Activated T-helper 2 cell treated with anti-CD3 and anti-CD28 coated beads, Interferon-gamma antibody, Interleukin-2, Interleukin-4, amounts not matched to agents 10 μg/mL and 5 μg/mL and 100 μg/mL, durations not matched to agents 14 hours and 24 hours and 36 hours (primary cell): ENCODE data around the gene DNAJC30. TPM values are rescaled to one million over a fixed set of nuclear protein-coding genes. Genes with fewer than 3 reads are reported as not detected.
"Not testable (repeated sequence)": the region's sequence is repeated elsewhere in the genome, so short reads cannot be mapped to it uniquely, and the experiment has no call there.

Experiments used
- DNase-seq: peaks from one replicate; pipeline ENCODE4 v3.0.0; 2021; ENCODE audit warnings: low spot score
- H3K27ac Mint-ChIP-seq: one replicate; pipeline ENCODE4 v1.8.0; 2021; ENCODE audit warnings: mixed read lengths
- H3K27me3 Mint-ChIP-seq: one replicate; pipeline ENCODE4 v1.8.0; 2021; ENCODE audit warnings: low read depth, mixed read lengths
- H3K36me3 Mint-ChIP-seq: one replicate; pipeline ENCODE4 v1.8.0; 2021; ENCODE audit warnings: low read depth, mixed read lengths
- H3K4me1 Mint-ChIP-seq: one replicate; pipeline ENCODE4 v1.8.0; 2021; ENCODE audit warnings: low read depth, mixed read lengths
- H3K4me3 Mint-ChIP-seq: one replicate; pipeline ENCODE4 v1.8.0; 2021; ENCODE audit warnings: low read depth, mild to moderate bottlenecking, moderate library complexity, mixed read lengths
- H3K9me3 Mint-ChIP-seq: one replicate; pipeline ENCODE4 v1.8.0; 2021; ENCODE audit warnings: mixed read lengths
- intact Hi-C: fragments of 100-400 bp; cut with micrococcal nuclease; formaldehyde crosslinking; loops from one replicate; pipeline ENCODE4 v1.15.1; 2023
- total RNA-seq: library from RNA; stranded (reverse); gene quantifications from 2 replicates; pipeline ENCODE4 v1.2.3, GENCODE V29; 2022

The DNAJC30 gene
- total RNA-seq, 1 donor from 2014 or later, result 9.2 TPM

DNA sequence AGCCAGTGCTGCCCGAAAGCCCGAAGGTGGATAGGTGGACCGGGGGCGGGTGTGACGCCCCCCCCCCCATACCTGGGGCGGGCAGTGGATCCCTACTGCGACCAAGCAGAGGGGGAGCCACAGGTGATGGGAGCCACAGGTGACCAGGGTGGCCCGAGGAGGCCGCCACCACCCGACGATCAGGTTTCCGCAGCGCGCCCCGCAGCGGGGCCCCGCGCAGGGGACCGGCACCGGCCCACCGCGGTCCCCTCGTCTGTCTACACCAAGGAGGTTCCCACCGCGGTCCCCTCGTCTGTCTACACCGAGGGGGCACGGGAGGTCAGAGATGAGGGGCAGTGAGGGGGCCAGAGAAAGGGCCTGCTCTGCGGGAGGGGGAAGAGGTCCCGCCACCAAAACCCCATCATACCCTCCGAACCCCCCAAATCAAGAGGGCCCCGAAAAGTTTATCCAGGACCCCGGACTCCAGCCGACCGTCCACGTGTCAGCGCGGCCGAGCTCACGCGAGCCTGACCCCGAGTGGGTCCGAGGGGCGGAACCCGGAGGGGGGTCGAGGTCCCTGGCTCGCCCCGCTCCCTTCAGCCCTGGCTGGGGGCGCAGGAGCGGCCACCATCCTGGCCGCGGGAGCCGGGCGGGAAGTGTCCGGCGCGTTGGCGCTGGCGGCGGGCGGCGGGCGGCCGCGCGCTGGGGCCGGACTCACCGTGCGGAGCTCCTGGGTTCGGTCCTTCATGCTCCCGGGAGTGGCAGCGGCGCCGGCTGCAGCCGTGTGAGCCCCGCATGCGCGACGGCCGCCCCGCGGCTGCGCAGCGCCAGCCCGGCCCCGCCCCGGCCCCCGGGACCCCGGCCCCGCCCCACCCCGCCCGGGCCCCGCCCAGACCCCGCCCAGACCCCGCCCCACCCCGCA is 35.9 kb upstream of the DNAJC30 start, which contains the start of gene STX1A:
TSS of gene STX1A (minus strand) at position 765 of the 901 bp plus-strand sequence. CDS start at position 727, 38 bp downstream.
- peaks cover 31% of the 10 kb centered on the region for H3K4me1 Mint-ChIP-seq
- H3K27me3 Mint-ChIP-seq, result peaks cover 9% of the 10 kb centered on the region
- peak within 1 kb of the TSS; percentile 89 for H3K4me3 Mint-ChIP-seq
- peak; percentile 71 for DNase-seq
- H3K27ac Mint-ChIP-seq, result peak within 1 kb of the TSS; percentile 62
- H3K36me3 Mint-ChIP-seq, result peaks cover 9% of the 10 kb centered on the region
- intact Hi-C loops, result loop anchor here (1.0 to 5.0 kb wide), 5 partner anchors 19 to 142 kb away; partner anchors contain the start of genes ABHD11, BUD23, DNAJC30 and MLXIPL
- no peaks in the 10 kb centered on the region for H3K9me3 Mint-ChIP-seq

DNA sequence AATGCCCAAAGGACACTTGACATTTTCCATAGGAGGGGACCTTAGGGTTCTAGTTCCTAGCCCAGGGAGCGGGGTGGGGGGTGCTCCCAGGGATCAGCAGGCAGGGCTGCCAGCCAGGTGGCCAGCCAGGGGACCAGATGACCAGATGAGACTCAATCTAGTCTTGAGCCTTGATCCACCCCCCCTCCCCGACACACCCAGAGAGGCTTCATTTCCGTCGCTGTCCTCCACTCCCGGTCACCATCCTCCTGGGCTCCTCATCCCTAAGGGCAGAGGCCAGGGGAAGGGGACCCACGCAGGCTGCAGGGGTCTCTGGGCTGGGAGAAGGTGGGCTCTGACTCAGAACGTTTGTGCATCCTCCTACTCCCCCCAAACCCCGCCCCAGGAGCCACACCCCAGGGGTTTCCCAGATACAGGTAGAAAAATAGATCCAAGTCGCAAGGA is 35.2 kb upstream of the DNAJC30 start:
- intact Hi-C loops, result loop anchor here (1.0 to 5.0 kb wide), 5 partner anchors 20 to 141 kb away; partner anchors contain the start of genes ABHD11, BUD23, DNAJC30 and MLXIPL
- peak overlapping the region; percentile 83 for H3K27ac Mint-ChIP-seq
- DNase-seq, result no peak

DNA sequence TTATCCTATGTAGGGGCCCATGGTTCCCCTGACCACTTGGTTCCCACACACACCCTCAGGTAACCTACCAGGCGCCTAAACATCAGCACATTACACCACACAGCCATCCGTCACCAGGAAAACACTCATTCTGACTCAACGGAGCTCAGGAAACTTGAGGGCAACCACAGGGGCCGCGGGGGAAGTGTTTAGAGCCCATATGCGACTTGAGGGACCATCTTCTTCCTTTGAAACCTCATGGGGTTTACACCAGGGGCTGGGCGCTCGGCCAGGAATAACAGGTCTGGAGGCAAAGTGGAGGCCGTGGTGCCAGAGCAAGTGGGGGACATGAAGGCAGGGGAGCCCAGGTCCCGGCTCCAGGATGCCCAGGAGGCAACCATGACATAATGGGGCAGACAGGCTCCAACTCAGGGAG is 34.7 kb upstream of the DNAJC30 start:
- Mint-ChIP-seq H3K27me3 (peaks cover 9% of the 10 kb centered on the region), H3K36me3 (peaks cover 9% of the 10 kb centered on the region), H3K9me3 (no peaks in the 10 kb centered on the region), H3K4me1 (peaks cover 34% of the 10 kb centered on the region), H3K27ac (peak overlapping the region; percentile 83), H3K4me3 (peak overlapping the region; percentile 89)
- intact Hi-C loops, result loop anchor here (1.0 to 5.0 kb wide), 5 partner anchors 20 to 141 kb away; partner anchors contain the start of genes ABHD11, BUD23, DNAJC30 and MLXIPL
- peak; percentile 63 for DNase-seq

More for the DNA sequence above, 35.2 kb upstream of the DNAJC30 start:
- Mint-ChIP-seq H3K27me3 (peaks cover 9% of the 10 kb centered on the region), H3K4me3 (peak overlapping the region; percentile 89), H3K9me3 (no peaks in the 10 kb centered on the region), H3K36me3 (peaks cover 9% of the 10 kb centered on the region), H3K4me1 (peaks cover 31% of the 10 kb centered on the region)

DNA sequence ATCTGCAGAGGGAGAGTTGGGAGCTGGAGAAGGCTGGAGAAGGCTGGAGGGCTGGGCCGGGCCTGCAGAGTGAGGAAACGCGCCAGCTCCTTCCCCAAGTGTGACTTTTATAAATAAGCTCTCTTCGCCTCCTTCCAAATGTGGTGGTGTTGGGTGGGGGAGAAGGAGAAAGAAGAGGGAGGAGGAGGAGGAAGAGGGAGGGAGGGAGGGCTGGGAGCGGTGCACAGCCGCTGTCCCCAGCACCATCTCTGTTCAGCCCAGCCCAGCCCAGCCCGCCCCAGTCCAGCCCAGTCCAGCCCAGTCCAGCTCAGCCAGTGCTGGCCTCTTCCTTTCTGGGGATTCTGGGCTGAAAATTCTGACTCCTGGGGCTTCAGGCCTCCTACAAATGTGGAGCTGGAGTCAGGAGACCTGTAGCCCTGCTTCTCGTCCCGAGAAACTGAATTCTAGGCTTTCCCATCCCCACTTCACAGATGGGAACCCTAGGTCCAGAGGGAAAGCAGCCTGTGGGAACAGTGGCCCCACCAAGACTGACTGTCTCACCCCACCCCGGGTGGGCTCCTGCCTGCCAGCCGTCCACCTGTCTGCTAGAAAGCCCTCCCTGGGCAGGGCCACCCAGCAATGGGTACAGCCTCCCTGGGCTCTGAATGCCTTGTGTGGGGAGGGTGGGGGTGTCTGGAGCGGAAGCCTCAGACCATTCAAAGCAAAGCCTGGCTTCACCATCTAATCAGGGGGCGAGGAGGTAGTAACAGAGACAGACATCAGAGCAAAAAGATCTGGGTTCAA is 34.0 kb upstream of the DNAJC30 start:
- intact Hi-C loops, result loop anchor here (5.0 kb wide), 2 partner anchors 50 to 140 kb away; partner anchors contain the start of genes TBL2 and VPS37D
- no peaks in the 10 kb centered on the region for H3K9me3 Mint-ChIP-seq
- peaks cover 11% of the 10 kb centered on the region for H3K27me3 Mint-ChIP-seq
- peaks cover 40% of the 10 kb centered on the region for H3K4me1 Mint-ChIP-seq
- peaks cover 9% of the 10 kb centered on the region for H3K36me3 Mint-ChIP-seq
- H3K27ac Mint-ChIP-seq, result no peak overlapping the region
- no peak for DNase-seq
- H3K4me3 Mint-ChIP-seq, result peak overlapping the region; percentile 89

DNA sequence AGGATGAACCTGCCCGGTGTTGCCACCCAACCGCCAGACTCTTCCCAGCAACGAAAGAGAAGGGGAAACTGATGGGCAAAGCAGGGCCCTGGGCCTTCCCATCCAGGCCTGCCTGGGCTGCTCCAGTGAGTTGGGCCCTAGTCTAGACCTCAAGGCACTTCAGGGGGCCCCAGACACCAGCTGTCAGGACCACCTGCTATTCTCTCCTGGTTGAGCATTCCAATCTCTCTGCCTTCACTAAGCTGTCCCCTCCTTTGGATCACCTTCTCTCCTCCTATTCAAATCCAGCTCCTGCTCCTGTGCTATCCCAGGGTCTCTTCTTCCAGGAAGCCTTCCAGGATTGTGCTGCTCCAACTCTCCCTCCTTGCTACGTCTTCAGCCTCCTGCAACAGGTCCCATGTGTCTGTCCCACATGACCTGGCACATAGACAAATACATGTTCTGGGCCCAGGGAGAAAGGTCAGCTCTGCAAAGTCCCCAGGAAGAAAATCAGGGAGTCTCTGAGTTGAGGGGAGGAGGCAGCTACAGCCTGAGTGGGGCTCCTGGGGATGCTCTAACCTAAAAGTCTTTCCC is 33.2 kb upstream of the DNAJC30 start:
- Mint-ChIP-seq H3K27ac (no peak overlapping the region), H3K27me3 (peaks cover 11% of the 10 kb centered on the region), H3K4me3 (no peak overlapping the region), H3K36me3 (peaks cover 9% of the 10 kb centered on the region), H3K9me3 (no peaks in the 10 kb centered on the region), H3K4me1 (peaks cover 40% of the 10 kb centered on the region)
- intact Hi-C loops, result loop anchor here (5.0 kb wide), 2 partner anchors 49 to 139 kb away; partner anchors contain the start of genes TBL2 and VPS37D
- no peak for DNase-seq

DNA sequence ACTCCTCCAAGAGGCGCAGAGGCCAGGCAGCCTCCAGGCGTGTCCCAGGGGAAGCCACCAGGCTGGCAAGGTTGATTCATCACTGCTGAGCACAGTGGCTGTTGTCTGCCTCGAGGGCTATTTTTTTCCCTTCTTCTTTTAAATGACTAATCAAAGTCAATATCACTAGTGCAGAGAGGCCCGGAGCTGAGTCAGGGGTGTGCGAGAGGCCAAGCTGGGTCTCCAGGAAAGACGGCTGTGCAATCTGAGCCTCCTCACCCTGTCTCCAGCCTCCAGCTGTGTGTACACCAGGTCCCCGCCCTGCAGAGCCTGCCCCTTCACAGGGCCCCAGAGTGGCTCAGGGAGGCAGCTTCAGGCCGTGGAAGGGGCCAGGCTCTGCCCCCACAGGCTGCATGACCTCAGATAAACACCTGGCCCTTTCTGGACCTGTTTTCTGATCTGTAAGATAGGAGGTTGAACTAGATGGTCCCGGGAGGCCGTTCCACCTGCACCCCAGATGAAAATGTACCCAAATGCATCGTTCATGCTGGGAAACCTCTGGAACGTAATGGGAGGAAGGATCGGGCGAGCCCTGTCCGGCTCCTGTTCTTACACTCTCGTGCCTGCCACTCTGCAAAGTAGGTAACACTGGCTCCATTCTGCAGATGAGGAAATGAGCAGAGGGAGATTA is 32.5 kb upstream of the DNAJC30 start:
- intact Hi-C loops, result loop anchor here (5.0 kb wide), 2 partner anchors 48 to 138 kb away; partner anchors contain the start of genes TBL2 and VPS37D
- Mint-ChIP-seq H3K27ac (peak overlapping the region; percentile 33), H3K9me3 (no peaks in the 10 kb centered on the region), H3K36me3 (peaks cover 9% of the 10 kb centered on the region), H3K4me3 (peak overlapping the region; percentile 5), H3K4me1 (peaks cover 40% of the 10 kb centered on the region), H3K27me3 (peaks cover 8% of the 10 kb centered on the region)
- no peak for DNase-seq

DNA sequence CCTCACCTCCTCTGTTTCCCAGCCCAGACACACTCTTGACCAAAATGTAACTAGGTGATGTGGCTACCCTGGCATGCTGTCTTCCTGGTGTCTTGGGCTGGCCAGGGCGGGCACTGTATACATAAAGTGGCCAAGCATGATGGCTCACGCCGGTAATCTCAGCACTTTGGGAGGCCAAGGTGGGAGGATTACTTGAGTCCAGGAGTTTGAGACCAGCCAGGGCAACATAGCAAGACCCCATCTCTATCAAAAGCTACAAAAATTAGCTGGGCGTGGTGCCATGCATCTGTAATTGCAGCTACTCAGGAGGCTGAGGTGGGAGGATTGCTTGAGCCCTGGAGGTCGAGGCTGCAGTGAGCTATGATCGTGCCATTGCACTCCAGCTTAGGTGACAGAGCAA is 30.1 kb upstream of the DNAJC30 start:
- peaks cover 12% of the 10 kb centered on the region for H3K36me3 Mint-ChIP-seq
- H3K4me3 Mint-ChIP-seq, H3K9me3 Mint-ChIP-seq, intact Hi-C loops, DNase-seq, H3K27ac Mint-ChIP-seq, H3K27me3 Mint-ChIP-seq: not testable (repeated sequence)
- peaks cover 31% of the 10 kb centered on the region for H3K4me1 Mint-ChIP-seq

DNA sequence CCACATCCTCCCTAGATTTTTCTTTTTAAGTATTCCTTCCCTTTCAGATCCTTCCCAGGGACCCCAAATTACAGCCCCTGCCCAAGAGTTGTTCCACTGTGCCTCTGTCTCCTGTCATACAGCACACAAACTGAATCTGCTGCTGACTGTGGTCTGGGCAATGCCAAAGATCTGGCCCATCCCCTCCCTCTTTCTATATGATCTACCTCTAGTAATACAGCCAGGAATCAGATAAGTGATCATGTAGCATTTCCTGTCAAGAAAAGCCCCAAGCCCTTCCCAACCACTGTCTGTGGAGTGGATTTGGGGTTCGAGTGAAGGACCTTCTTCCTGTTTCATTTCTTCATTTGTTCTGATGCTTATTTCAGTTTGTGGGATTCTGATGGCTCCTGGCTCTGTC is 29.5 kb upstream of the DNAJC30 start:
- no peak for DNase-seq
- H3K27ac Mint-ChIP-seq, result no peak overlapping the region
- no peak overlapping the region for H3K4me3 Mint-ChIP-seq
- H3K27me3 Mint-ChIP-seq, result peaks cover 2% of the 10 kb centered on the region
- H3K36me3 Mint-ChIP-seq, result peaks cover 12% of the 10 kb centered on the region
- peaks cover 26% of the 10 kb centered on the region for H3K4me1 Mint-ChIP-seq
- intact Hi-C loops, result no loop called here
- H3K9me3 Mint-ChIP-seq, result no peaks in the 10 kb centered on the region

DNA sequence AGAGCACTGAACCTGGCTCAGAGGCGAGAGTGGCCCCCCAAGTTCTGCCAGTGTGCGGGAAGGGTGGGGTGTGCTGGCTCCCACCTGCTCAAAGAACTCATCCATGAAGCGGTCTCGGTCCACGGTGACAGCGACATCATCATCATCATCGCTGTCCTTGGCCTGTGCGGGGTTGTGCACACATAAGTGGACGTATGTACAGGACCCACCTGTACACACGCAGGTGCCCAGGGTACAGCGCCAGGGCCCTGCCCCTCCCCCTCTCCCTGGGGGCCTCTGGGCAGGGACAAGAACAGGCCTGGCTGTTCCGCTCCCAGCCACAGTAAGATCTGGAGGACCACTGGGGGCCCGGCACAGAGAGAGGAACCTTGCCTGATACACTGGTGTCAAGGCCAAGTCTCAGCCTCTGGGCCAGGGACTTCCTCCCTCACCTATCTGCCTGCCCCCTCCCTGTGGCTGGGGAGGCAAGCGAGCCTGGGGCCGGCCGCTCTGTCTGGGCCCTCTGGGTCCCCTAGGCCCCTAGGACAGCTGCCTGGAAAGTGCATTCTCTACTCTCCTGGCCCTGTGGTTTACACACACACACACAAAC is 25.8 kb upstream of the DNAJC30 start:
- H3K36me3 Mint-ChIP-seq, result peaks cover 14% of the 10 kb centered on the region
- peaks cover 2% of the 10 kb centered on the region for H3K27me3 Mint-ChIP-seq
- no peaks in the 10 kb centered on the region for H3K9me3 Mint-ChIP-seq
- H3K27ac Mint-ChIP-seq, result no peak overlapping the region
- no peak overlapping the region for H3K4me3 Mint-ChIP-seq
- peaks cover 9% of the 10 kb centered on the region for H3K4me1 Mint-ChIP-seq
- intact Hi-C loops, result no loop called here
- DNase-seq, result no peak

DNA sequence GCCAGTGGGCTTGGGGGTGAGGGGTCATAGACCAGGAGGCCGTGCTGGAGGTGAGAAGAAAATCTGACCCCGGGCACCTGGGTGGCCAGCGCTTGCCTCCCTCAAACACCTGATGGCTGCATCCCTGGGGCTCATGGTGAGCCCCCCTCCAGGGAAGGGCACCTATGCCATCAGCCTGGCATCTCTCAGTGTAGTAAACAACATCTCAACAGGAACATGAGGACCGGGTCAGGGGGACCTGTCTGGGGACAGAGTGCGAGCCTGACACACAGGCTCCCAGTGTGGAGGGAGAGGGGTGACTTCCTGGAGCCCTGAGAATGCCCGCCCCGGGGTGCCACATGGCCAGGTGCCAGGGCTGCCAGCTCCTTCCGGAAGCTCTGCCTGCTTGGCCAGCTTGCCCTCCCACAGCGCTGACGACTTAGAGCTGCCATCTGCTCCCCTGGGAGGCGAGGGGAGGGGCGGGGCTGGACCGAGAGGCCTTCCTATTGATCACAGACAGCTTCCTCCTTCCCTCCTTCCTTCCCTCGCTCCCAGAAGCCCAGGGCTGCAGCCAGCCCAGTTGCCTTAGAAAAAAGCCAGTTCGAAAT is 23.9 kb upstream of the DNAJC30 start:
- DNase-seq, result no peak
- intact Hi-C loops, result no loop called here
- Mint-ChIP-seq H3K4me1 (no peaks in the 10 kb centered on the region), H3K36me3 (peaks cover 19% of the 10 kb centered on the region), H3K27me3 (no peaks in the 10 kb centered on the region), H3K9me3 (no peaks in the 10 kb centered on the region), H3K27ac (no peak overlapping the region), H3K4me3 (no peak overlapping the region)
